GM18502 (cell line): ENCODE data around the gene RASA4.
A peak's percentile ranks its signal among the peaks of the same experiment; 100 is the strongest.
"Not testable (repeated sequence)": the region's sequence is repeated elsewhere in the genome, so short reads cannot be mapped to it uniquely, and the experiment has no call there.

ENCODE experiments used
- ATAC-seq: cut with Tn5 transposase; IDR thresholded peaks from one replicate; pipeline ENCODE4 v1.9.1; 2021; ENCODE audit warnings: mild to moderate bottlenecking; ENCODE audit not compliant: unreplicated experiment, poor library complexity

The RASA4 gene

DNA sequence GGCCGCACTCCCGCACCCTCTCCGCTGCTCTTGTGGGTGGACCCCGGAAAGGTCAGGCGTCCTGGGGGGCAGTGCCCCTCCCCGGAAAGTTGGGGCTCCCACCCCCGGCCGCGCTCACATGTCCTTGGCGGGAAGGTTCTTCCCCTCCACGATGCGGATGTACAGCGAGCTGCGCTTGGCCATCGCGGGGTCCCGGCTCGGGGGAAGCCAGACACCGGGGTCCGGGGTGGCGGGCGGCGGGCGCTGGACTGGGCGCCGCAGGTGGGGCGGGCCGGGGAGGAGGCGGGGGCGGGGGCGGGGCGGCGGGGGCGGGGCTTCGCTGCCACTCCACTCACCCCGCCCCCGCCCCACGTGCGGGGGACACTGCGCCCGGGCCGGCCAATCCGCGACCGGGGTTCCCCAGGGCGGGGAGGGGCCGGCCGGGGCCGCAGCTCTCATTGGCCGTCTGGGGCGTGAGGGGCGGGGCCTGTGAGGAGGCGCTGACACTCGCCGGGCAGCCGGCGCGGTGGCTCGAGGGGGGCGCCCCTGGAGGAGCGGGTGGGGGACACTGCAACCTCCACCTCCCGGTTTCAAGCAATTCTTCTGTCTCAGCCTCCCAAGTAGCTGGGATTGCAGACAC, at the start of gene RASA4:
TSS of gene RASA4 (minus strand) at position 250 of the 619 bp plus-strand sequence. CDS start at position 183, 67 bp downstream.
- ATAC-seq, result peak; percentile 59

DNA sequence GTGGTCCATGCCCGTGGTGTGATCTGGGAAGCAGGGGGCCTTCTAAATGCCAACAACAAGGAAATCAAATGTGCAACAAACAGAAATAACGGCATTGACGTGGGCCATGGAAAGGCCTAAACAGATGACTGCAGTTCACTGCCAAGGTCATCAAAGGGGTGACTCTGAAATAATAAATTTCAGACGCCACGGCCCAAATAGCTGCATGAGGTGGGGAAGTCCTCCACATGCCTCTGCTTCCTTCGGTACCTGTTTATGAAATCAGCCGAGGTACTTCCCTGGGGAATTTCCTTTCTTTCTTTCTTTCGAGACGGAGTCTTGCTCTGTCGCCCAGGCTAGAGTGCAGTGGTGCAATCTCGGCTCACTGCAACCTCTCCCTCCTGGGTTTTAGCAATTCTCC, 48.2 kb upstream of the RASA4 start:
- not testable (repeated sequence) for ATAC-seq

DNA sequence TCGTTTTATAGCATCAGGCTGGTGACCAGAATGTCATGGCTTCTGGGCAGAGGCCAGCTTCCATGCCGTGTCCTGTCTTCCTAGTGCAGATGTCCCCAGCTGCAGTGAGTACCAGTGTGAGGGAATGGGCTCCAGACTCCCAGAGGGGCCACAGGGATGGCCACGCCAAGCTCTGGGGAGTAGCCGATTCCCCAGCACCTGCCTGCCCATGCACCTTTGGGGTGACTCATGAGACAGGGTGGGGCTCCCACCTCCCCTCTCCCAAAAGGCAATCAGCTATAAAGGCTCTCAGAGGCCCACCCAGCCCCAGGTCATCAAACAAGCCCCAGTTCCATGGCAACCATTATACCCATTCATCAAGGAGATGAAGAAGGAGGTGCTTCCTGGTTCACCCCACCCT, 33.4 kb upstream of the RASA4 start, which contains the start of gene SPDYE2B:
TSS of gene SPDYE2B (plus strand) at position 396 of the 400 bp plus-strand sequence. CDS start 2,030 bp downstream, outside the sequence.
- not testable (repeated sequence) for ATAC-seq

DNA sequence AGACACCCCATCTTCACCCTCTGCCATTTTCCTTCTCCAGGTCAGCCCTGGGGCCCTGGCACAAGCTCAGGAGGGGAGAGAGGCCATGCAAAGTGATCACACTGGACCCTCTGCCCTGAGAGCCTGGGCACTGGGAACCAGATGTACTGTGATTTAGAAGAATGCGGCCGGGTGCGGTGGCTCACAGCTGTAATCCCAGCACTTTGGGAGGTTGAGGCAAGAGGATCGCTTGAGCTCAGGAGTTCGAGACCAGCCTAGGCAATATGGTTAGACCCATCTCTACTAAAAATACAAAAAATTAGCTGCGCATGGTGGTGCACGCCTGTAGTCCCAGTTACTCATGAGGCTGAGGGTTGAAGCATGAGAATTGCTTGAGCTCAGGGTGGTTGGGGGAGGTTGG, 31.3 kb upstream of the RASA4 start:
- not testable (repeated sequence) for ATAC-seq

GRCh38 chr7:102643404-102643803, 26.8 kb upstream of the RASA4 start:
- ATAC-seq, result not testable (repeated sequence)

DNA sequence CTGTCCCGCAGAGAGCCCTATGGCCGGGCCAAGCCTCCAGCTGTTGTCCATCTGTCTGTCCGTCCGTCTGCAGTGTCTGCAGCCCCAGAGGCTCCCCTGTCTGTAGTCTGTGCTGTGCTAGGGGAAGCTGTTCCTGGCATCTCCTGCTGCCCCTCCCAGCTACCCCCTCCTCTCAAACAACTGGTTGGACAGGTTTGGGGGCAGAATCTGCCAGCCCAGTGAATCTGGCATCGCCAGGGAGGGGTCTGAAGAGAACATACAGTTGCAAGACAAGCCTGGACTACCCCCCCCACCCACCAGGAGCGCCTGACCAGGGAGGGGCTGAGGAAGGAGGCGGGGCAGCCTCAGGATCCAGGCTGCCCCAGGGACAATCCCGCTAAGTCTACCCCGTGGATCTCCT, 26.1 kb upstream of the RASA4 start, which contains the start of gene UPK3BL1:
TSS of gene UPK3BL1 (minus strand) at position 101 of the 400 bp plus-strand sequence. CDS start at position 51, 50 bp downstream.
- ATAC-seq, result not testable (repeated sequence)

DNA sequence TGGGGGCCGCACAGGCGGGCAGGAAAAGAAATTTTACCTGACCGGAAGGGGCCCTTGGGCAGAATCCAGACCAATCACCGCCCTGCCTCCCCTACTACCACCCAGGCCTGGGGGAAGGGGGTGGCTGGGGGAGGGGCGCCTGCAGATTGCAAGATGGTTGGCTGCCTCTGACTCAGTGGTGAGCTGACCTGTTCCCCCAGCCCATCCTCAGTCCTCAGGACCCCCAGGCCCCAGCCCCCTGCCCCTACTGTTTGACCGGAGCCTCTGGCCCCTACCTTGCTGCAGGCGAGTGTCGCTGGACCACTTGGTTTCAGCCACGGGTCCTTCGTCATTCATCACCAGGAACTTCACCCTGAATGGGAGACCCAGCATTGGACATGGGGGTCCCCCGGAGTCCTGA, 22.3 kb upstream of the RASA4 start:
- ATAC-seq, result peak; percentile 16

DNA sequence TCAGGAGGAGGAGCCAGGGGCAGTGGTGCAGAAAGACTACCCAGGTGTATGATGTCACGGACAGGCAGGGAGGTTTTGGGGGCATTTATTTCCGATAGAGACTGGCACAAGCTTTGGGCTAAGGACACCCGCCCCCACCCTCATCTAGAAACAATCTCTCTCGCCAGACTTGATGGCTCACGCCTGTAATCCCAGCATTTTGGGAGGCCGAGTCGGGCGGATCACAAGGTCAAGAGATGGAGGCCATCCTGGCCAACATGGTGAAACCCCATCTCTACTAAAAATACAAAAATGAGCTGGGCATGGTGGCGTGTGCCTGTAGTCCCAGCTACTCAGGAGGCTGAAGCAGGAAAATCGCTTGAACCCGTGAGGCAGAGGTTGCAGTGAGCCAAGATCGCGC, 20.4 kb upstream of the RASA4 start:
- not testable (repeated sequence) for ATAC-seq

GRCh38 chr7:102635354-102635753, 18.8 kb upstream of the RASA4 start:
- not testable (repeated sequence) for ATAC-seq

DNA sequence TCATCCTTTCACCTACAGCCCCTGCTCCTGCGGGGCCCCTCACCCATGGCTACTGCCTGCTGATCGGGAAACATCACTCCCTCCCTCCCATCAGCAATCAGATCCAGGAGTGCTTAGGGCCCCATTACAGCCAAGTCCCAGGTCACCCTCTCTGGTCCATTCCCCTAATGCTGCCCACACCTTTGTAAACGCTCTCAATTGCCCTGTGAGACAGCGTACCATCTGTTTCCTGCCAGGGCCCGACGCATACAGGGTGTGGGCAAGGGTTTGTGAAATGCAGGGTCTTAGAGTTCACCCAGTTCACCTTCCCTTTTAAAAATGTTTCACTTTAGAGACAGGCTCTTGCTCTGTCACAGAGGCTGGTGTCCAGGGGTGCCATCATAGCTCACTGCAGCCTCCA, 17.7 kb upstream of the RASA4 start:
- not testable (repeated sequence) for ATAC-seq

DNA sequence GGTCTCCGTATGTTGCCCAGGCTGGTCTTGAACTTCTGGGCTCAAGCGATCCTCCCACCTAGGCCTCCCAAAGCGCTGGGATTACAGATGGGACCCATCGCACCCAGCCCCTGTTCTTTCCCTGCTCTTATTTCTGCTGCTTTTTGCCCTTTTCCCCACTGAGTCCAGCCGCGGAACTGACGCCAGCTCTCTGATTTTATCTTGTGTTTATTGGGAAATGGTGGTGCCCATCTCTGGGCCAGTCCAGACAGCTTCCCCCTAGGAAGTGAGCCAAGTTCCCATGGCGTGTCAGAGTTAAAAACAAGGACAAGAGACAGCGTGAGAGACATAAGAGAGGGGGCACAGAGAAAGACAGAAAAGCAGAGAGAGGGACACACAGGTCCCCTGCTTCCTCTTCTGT, 14.1 kb upstream of the RASA4 start:
- not testable (repeated sequence) for ATAC-seq

GRCh38 chr7:102627271-102627904, 10.8 kb upstream of the RASA4 start:
- not testable (repeated sequence) for ATAC-seq

GRCh38 chr7:102618122-102618521, 1.6 kb upstream of the RASA4 start:
- not testable (repeated sequence) for ATAC-seq

DNA sequence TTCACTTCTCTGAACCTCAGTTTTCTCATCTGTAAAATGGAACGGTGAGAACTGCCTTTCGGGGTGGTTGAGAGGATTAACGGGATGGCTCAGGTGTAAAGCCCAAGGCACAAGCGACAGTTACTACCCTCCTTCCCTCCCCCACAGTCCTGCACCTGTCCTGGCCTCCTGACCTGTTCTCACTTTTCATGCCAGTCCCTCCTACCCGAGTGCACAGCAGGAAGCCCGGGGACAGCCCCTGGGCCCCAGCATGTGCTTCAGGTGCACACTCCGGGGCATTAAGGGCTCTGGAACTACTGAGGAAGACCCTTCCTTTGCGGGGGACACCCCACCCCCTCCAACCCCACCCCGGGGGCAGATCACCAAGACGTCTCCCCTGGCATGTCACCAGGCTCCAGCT, 626 bp downstream of the RASA4 start:
- ATAC-seq, result not testable (repeated sequence)

GRCh38 chr7:102614873-102615272, 1.7 kb downstream of the RASA4 start:
- ATAC-seq, result not testable (repeated sequence)

- ATAC-seq, result peak; percentile 34
Measured at GRCh38 chr7:102614346-102614697, 2.2 kb downstream of the RASA4 start.

DNA sequence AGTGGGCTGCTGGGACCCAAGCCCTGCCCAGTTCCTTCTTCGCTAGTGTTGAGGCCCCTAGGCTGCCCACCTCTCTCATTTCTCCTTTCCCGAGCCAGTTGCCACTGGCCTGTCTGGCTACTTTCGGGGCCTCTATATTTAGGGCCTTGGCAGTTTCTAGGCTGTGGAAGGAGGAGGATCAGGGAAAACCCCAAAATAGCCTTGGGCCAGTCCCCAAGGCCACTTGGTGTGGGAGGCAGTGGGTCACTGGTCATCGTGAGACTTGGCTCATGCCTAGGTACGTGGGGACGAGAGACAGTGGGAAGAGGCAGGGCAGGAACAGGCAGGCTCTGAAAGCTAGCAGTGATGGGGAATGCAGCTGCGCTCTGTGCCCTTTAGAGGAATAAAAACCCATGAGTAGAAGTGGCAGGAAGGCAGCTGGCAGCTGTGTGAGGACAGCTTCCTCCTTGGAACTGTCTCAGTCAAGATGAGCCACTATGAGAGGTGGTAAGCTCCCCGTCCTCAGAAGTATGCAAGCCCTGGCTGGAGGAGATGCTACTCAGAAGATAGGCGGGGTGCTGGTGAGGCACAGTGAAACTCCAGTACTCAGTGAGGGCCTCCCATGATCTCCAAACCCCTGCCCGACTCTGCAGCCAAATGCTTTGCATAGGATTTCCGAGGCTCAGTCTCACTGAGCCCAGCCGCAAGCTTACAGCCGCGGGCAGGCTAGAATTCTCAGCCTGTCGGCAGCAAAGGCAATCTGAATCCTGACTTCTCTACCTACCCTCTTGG, 2.8 kb downstream of the RASA4 start:
- peak; percentile 74 for ATAC-seq

- not testable (repeated sequence) for ATAC-seq
Measured at GRCh38 chr7:102611675-102612325, 4.8 kb downstream of the RASA4 start.

GRCh38 chr7:102611013-102611674, 5.4 kb downstream of the RASA4 start:
- ATAC-seq, result peak; percentile 47

- not testable (repeated sequence) for ATAC-seq
Measured at GRCh38 chr7:102610441-102610840, 6.1 kb downstream of the RASA4 start.
